Mesenchymal stem cell (in vitro differentiated cells and primary cell): ENCODE results near the gene FEZ2.
A peak's percentile ranks its signal among the peaks of the same experiment; 100 is the strongest.
"Not testable (repeated sequence)": the region's sequence is repeated elsewhere in the genome, so short reads cannot be mapped to it uniquely, and the experiment has no call there.

Experiments used
- DNase-seq: peaks from one replicate; pipeline ENCODE4 v3.0.0-alpha.2; 2013
- H2AFZ ChIP-seq: one replicate; pipeline ENCODE4 v1.6.1; 2013; ENCODE audit warnings: low read depth, mild to moderate bottlenecking, control low read depth, inconsistent platforms, low read length, moderate library complexity
- H2AK5ac ChIP-seq: 2 replicates; pipeline ENCODE4 v1.6.1; 2013; ENCODE audit warnings: low read length, moderate library complexity, mild to moderate bottlenecking, inconsistent platforms; ENCODE audit not compliant: severe bottlenecking
- H2BK120ac ChIP-seq: one replicate; pipeline ENCODE4 v1.6.1; 2013; ENCODE audit warnings: low read depth, mild to moderate bottlenecking, inconsistent platforms, low read length, moderate library complexity
- H2BK12ac ChIP-seq, 2 experiments: one replicate each; pipeline ENCODE4 v1.6.1; 2013; ENCODE audit warnings: inconsistent platforms in 2 of 2, low read length in 2 of 2, mild to moderate bottlenecking in 2 of 2, moderate library complexity in 2 of 2, control low read depth in 1 of 2
- H2BK15ac ChIP-seq: one replicate; pipeline ENCODE4 v1.6.1; 2013; ENCODE audit warnings: mild to moderate bottlenecking, low read depth, inconsistent platforms; ENCODE audit not compliant: poor library complexity, severe bottlenecking
- H2BK5ac ChIP-seq: 2 replicates; pipeline ENCODE4 v1.6.1; 2013; ENCODE audit warnings: low read depth, mild to moderate bottlenecking, low read length, control low read depth, inconsistent platforms; ENCODE audit not compliant: poor library complexity, severe bottlenecking
- H3K14ac ChIP-seq, 2 experiments: one replicate each; pipeline ENCODE4 v1.6.1; 2013; ENCODE audit warnings: inconsistent platforms in 2 of 2, low read length in 2 of 2, control low read depth in 1 of 2, mild to moderate bottlenecking in 1 of 2, moderate library complexity in 1 of 2
- H3K18ac ChIP-seq, 2 experiments: one replicate each; pipeline ENCODE4 v1.6.1; 2013; ENCODE audit warnings: inconsistent platforms in 2 of 2, low read length in 2 of 2, control low read depth in 1 of 2, low read depth in 1 of 2, mild to moderate bottlenecking in 1 of 2
- H3K23ac ChIP-seq, 2 experiments: one replicate each; pipeline ENCODE4 v1.6.1; 2013; ENCODE audit warnings: inconsistent platforms in 2 of 2, low read length in 2 of 2, mild to moderate bottlenecking in 2 of 2, moderate library complexity in 2 of 2, control low read depth in 1 of 2
- H3K27ac ChIP-seq: 2 replicates; pipeline ENCODE4 v1.5.1; 2013; ENCODE audit warnings: mild to moderate bottlenecking, moderate library complexity, low read length, control low read depth, inconsistent platforms; ENCODE audit not compliant: poor library complexity, severe bottlenecking
- H3K27me3 ChIP-seq, 2 experiments: 2 replicates each; pipeline versions ENCODE4 v1.6.1 to v1.7.0; 2013; ENCODE audit warnings: low read length in 2 of 2, mild to moderate bottlenecking in 2 of 2, moderate library complexity in 2 of 2, control low read depth in 1 of 2, inconsistent platforms in 1 of 2; ENCODE audit not compliant: control insufficient read depth in 1 of 2, insufficient read depth in 1 of 2
- H3K36me3 ChIP-seq, 2 experiments: 2 replicates each; pipeline versions ENCODE4 v1.6.1 to v1.7.0; 2013; ENCODE audit warnings: low read length in 2 of 2, control low read depth in 1 of 2, inconsistent platforms in 1 of 2, low read depth in 1 of 2, mild to moderate bottlenecking in 1 of 2; ENCODE audit not compliant: insufficient read depth in 2 of 2, control insufficient read depth in 1 of 2
- H3K4ac ChIP-seq, 2 experiments: one replicate each; pipeline ENCODE4 v1.6.1; 2013; ENCODE audit warnings: inconsistent platforms in 2 of 2, low read length in 2 of 2, mild to moderate bottlenecking in 2 of 2, moderate library complexity in 2 of 2, control low read depth in 1 of 2, low read depth in 1 of 2
- H3K4me1 ChIP-seq: 2 replicates; pipeline ENCODE4 v1.6.1; 2013; ENCODE audit warnings: low read depth, low read length, control low read depth; ENCODE audit not compliant: control insufficient read depth, insufficient read depth
- H3K4me2 ChIP-seq: 2 replicates; pipeline ENCODE4 v1.6.1; 2013; ENCODE audit warnings: low read length, mild to moderate bottlenecking, inconsistent platforms; ENCODE audit not compliant: poor library complexity, severe bottlenecking
- H3K4me3 ChIP-seq, 2 experiments: 2 replicates each; pipeline versions ENCODE4 v1.5.1 to v1.7.0; 2013; ENCODE audit warnings: low read length in 2 of 2, mild to moderate bottlenecking in 2 of 2, control low read depth in 1 of 2, low read depth in 1 of 2; ENCODE audit not compliant: insufficient read depth in 1 of 2
- H3K79me1 ChIP-seq: replicated peaks from 2 replicates; pipeline ENCODE4 v1.6.1; 2013; ENCODE audit warnings: mild to moderate bottlenecking, control low read depth, low read length, inconsistent platforms; ENCODE audit not compliant: poor library complexity, severe bottlenecking
- H3K9ac ChIP-seq: 2 replicates; pipeline ENCODE4 v1.7.0; 2013; ENCODE audit warnings: mild to moderate bottlenecking, low read length, moderate library complexity
- H3K9me3 ChIP-seq: 2 replicates; pipeline ENCODE4 v1.7.0; 2013; ENCODE audit warnings: mild to moderate bottlenecking, low read length; ENCODE audit not compliant: control insufficient read depth
- H4K8ac ChIP-seq: one replicate; pipeline ENCODE4 v1.6.1; 2013; ENCODE audit warnings: inconsistent platforms, mild to moderate bottlenecking, low read length, moderate library complexity
- H4K91ac ChIP-seq: one replicate; pipeline ENCODE4 v1.6.1; 2013; ENCODE audit warnings: mild to moderate bottlenecking, low read length, inconsistent platforms
- WGBS: methylation state at CpG from one replicate; pipeline ENCODE4 v1.1.7; 2013; ENCODE audit warnings: mixed read lengths; 5-methylcytosine and 5-hydroxymethylcytosine counted together

Gene FEZ2

GRCh38 chr2:36603629-36604028 lies 5.7 kb upstream of the FEZ2 start:
- not testable (repeated sequence) for H3K36me3 ChIP-seq, H3K9ac ChIP-seq, H3K4me2 ChIP-seq, H3K79me1 ChIP-seq, H3K9me3 ChIP-seq, H2BK120ac ChIP-seq, H3K4me3 ChIP-seq, H2BK5ac ChIP-seq, H2AK5ac ChIP-seq, DNase-seq, H4K8ac ChIP-seq, H4K91ac ChIP-seq, H3K27ac ChIP-seq, H2BK12ac ChIP-seq, H2AFZ ChIP-seq, H3K14ac ChIP-seq, H3K23ac ChIP-seq, H3K18ac ChIP-seq, H3K4ac ChIP-seq, H3K27me3 ChIP-seq, H2BK15ac ChIP-seq, H3K4me1 ChIP-seq
- 94% methylated on average over 4 of the region's 5 CpGs for WGBS

GRCh38 chr2:36597003-36597531 lies 901 bp downstream of the FEZ2 start:
- Histone ChIP-seq H3K4me2 (peak overlapping the region; percentile 55), H3K27me3 (no peaks in the 10 kb centered on the region), H3K9ac (peak overlapping the region; percentile 86), H2BK120ac (no peak overlapping the region), H3K27ac (peak overlapping the region; percentile 40), H2AFZ (no peak overlapping the region), H3K4me3 (peak overlapping the region; percentile 93 to 97), H3K79me1 (peaks cover 14% of the 10 kb centered on the region), H3K14ac (peak overlapping the region; percentile 0 to 97), H3K9me3 (no peaks in the 10 kb centered on the region), H3K18ac (peak overlapping the region; percentile 6 to 73), H2AK5ac (no peak overlapping the region), H3K4me1 (peaks cover 9% of the 10 kb centered on the region), H2BK15ac (no peak overlapping the region), H4K91ac (no peak overlapping the region), H2BK5ac (no peak overlapping the region), H2BK12ac (peak overlapping the region in 1 of 2 experiments; percentile 31), H4K8ac (no peak overlapping the region), H3K36me3 (peaks cover 4 to 14% of the 10 kb centered on the region in 2 experiments), H3K4ac (peak overlapping the region in 1 of 2 experiments; percentile 37), H3K23ac (peak overlapping the region in 1 of 2 experiments; percentile 83)
- WGBS, result 26% methylated on average over 19 of the region's 19 CpGs
- no peak for DNase-seq

GRCh38 chr2:36596397-36596796 lies 1.6 kb downstream of the FEZ2 start:
- Histone ChIP-seq H3K36me3 (peaks cover 4 to 14% of the 10 kb centered on the region in 2 experiments), H2BK12ac (peak overlapping the region in 1 of 2 experiments; percentile 63), H4K8ac (no peak overlapping the region), H3K4me2 (no peak overlapping the region), H2AFZ (no peak overlapping the region), H2BK15ac (no peak overlapping the region), H3K27me3 (no peaks in the 10 kb centered on the region), H3K14ac (no peak overlapping the region), H2BK120ac (no peak overlapping the region), H3K4me1 (peaks cover 9% of the 10 kb centered on the region), H2AK5ac (no peak overlapping the region), H2BK5ac (no peak overlapping the region), H3K9ac (peak overlapping the region; percentile 86), H3K27ac (no peak overlapping the region), H3K18ac (no peak overlapping the region), H3K23ac (no peak overlapping the region), H4K91ac (no peak overlapping the region), H3K4me3 (peak overlapping the region in 1 of 2 experiments; percentile 97), H3K4ac (no peak overlapping the region), H3K9me3 (no peaks in the 10 kb centered on the region), H3K79me1 (peaks cover 17% of the 10 kb centered on the region)
- WGBS, result 97% methylated on average over 12 of the region's 12 CpGs
- DNase-seq, result no peak

- Histone ChIP-seq H3K27me3 (no peaks in the 10 kb centered on the region), H3K4me3 (no peak overlapping the region), H3K36me3 (peaks cover 4 to 22% of the 10 kb centered on the region in 2 experiments), H3K23ac (no peak overlapping the region), H2AK5ac (no peak overlapping the region), H2AFZ (no peak overlapping the region), H4K8ac (no peak overlapping the region), H2BK15ac (no peak overlapping the region), H3K4me2 (no peak overlapping the region), H2BK120ac (no peak overlapping the region), H4K91ac (no peak overlapping the region), H3K4ac (no peak overlapping the region), H3K14ac (no peak overlapping the region), H2BK5ac (no peak overlapping the region), H3K27ac (no peak overlapping the region), H3K9ac (no peak overlapping the region), H2BK12ac (no peak overlapping the region), H3K18ac (no peak overlapping the region), H3K9me3 (no peaks in the 10 kb centered on the region), H3K4me1 (peaks cover 9% of the 10 kb centered on the region), H3K79me1 (peaks cover 22% of the 10 kb centered on the region)
- DNase-seq, result no peak
- 84% methylated on average over 3 of the region's 6 CpGs for WGBS
Measured at GRCh38 chr2:36594849-36595248, 3.1 kb downstream of the FEZ2 start.
